Stimulated activated naive B cell treated with anti-CD40 and anti-IgM and Interleukin-4, amounts not matched to agents 10 μg/mL and 1 μg/mL and 100 μg/mL, for 72 hours (primary cell): ENCODE data around the gene INO80E.
"Not testable (repeated sequence)": the region's sequence is repeated elsewhere in the genome, so short reads cannot be mapped to it uniquely, and the experiment has no call there.

ENCODE experiments used
- ATAC-seq, 2 donors: fragments of 150-1000 bp; cut with Tn5 transposase; replicated peaks; 2 replicates each; pipeline ENCODE4 v1.10.0; 2021; ENCODE audit warnings: moderate library complexity in 1 of 2
- DNase-seq: peaks from one replicate; pipeline ENCODE4 v3.0.0; 2021
- H3K27ac Mint-ChIP-seq: one replicate; pipeline ENCODE4 v1.8.0; 2022; ENCODE audit warnings: mild to moderate bottlenecking, mixed read lengths
- H3K27me3 Mint-ChIP-seq, 2 donors: one replicate each; pipeline ENCODE4 v1.8.0; 2022; ENCODE audit warnings: mixed read lengths in 2 of 2
- H3K36me3 Mint-ChIP-seq, 2 donors: one replicate each; pipeline ENCODE4 v1.8.0; 2022; ENCODE audit warnings: mixed read lengths in 2 of 2, mild to moderate bottlenecking in 1 of 2
- H3K4me1 Mint-ChIP-seq, 2 donors: one replicate each; pipeline ENCODE4 v1.8.0; 2022; ENCODE audit warnings: mixed read lengths in 2 of 2, mild to moderate bottlenecking in 1 of 2
- H3K4me3 Mint-ChIP-seq, 2 donors: one replicate each; pipeline ENCODE4 v1.8.0; 2022; ENCODE audit warnings: mild to moderate bottlenecking in 2 of 2, mixed read lengths in 2 of 2, moderate library complexity in 1 of 2
- H3K9me3 Mint-ChIP-seq, 2 donors: one replicate each; pipeline ENCODE4 v1.8.0; 2022; ENCODE audit warnings: mixed read lengths in 2 of 2, mild to moderate bottlenecking in 1 of 2

Gene INO80E

GRCh38 chr16:30005341-30006094 lies 9.5 kb downstream of the INO80E start:
- Mint-ChIP-seq H3K27ac (no peak overlapping the region), H3K4me1 (peaks cover 24% of the 10 kb centered on the region in 2 donors), H3K9me3 (no peaks in the 10 kb centered on the region), H3K36me3 (peaks cover 24 to 38% of the 10 kb centered on the region in 2 donors), H3K27me3 (peaks cover 16 to 17% of the 10 kb centered on the region in 2 donors), H3K4me3 (no peak overlapping the region)
- peak; percentile 71 to 79 for ATAC-seq
- DNase-seq, result no peak

DNA sequence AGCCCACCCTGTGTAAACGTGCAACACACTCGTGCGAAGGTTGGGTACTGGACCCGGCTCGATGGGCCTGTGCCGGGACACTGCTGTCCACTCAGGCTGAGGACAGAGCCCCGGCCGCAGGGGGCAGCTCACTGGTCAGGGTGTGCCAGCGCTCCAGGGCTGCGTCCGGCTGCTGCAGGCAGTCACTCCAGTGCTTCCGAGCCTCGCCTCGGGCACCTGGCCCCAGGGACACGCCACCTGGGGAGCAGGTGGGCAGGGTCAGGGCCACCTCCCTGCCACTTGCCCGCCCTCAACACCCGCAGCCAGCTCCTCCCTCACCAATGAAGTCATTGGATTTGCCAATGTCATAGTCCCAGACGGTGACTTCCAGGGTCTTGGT lies 10.0 kb downstream of the INO80E start:
- Mint-ChIP-seq H3K4me3 (no peak overlapping the region), H3K9me3 (no peaks in the 10 kb centered on the region), H3K4me1 (peaks cover 25 to 27% of the 10 kb centered on the region in 2 donors), H3K36me3 (peaks cover 24 to 38% of the 10 kb centered on the region in 2 donors), H3K27me3 (peaks cover 17 to 19% of the 10 kb centered on the region in 2 donors), H3K27ac (no peak overlapping the region)
- ATAC-seq (no peak), DNase-seq (no peak)

DNA sequence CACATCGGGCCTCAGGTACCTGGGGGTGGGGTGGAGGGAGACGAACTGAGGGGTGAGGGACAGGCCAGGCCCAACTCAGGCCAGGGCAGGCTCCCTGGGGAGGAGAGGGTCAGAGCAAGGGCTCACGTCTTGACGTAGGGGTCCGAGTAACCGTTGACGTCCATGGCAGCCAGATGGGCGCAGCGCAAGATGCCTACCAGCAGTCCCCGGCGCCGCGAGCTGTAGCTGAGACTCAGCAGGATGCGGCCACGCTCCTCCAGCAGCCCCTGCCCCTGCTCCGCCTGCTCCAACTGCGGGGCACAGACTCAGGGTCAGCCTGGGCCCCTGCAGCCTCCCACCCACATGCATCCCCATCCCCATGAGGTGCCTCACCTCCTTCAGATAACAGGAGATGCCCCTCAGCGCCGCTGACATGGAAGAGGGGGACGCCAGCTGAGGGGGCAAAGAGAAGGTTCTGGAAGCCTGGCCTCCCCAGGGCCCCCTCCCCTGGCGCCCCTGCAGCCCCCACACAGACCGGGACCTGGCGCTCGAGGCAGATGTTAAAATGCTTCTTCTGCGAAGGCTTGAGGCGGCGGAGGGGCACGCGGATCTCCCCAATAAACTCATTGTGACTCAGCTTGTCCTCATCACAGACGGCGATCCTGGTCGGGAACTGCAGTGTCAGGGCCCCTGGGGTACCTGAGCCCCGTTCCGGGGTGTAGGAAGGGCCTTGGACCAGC lies 10.8 kb downstream of the INO80E start:
- ATAC-seq, result no peak
- Mint-ChIP-seq H3K27me3 (peaks cover 22 to 25% of the 10 kb centered on the region in 2 donors), H3K27ac (no peak overlapping the region)

DNA sequence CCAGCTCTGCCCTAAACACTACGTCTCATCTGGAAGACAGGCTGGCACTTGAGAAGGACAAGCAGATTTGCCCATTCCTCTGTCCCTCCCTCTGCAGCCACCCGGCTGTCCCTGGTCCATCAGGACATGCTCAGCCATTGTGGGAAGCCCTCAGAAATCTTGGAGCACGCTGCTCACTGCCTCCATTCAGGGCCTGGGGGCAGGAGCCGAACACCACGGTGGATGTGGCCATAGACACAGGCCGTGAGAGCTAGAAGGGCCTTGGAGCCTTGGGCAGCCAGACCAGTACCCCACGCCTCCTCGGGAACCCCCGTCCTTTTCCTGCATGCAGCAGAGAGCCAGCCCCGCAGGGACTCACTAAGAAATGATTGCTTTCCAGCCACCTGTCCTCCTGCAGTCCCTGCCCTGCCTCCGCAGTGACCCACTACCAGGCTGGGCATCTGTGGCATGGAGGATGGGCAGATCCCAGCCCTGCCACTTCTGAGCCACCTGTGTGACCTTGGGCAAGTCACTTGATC lies 11.4 kb downstream of the INO80E start:
- ATAC-seq, result no peak

More for the DNA sequence above, 10.8 kb downstream of the INO80E start:
- H3K36me3 Mint-ChIP-seq, result peaks cover 18 to 32% of the 10 kb centered on the region in 2 donors
- no peaks in the 10 kb centered on the region for H3K9me3 Mint-ChIP-seq
- H3K4me3 Mint-ChIP-seq, result no peak overlapping the region
- no peak for DNase-seq
- H3K4me1 Mint-ChIP-seq, result peaks cover 25 to 34% of the 10 kb centered on the region in 2 donors

GRCh38 chr16:30009085-30009862 lies 13.2 kb downstream of the INO80E start:
- H3K9me3 Mint-ChIP-seq, result no peaks in the 10 kb centered on the region
- peaks cover 26 to 30% of the 10 kb centered on the region in 2 donors for H3K27me3 Mint-ChIP-seq
- ATAC-seq (no peak), DNase-seq (no peak)
- H3K4me1 Mint-ChIP-seq, result peaks cover 23 to 40% of the 10 kb centered on the region in 2 donors
- H3K4me3 Mint-ChIP-seq, result peak overlapping the region in 1 of 2 donors; percentile 70
- peaks cover 6 to 16% of the 10 kb centered on the region in 2 donors for H3K36me3 Mint-ChIP-seq
- H3K27ac Mint-ChIP-seq, result no peak overlapping the region

More for the DNA sequence above, 11.4 kb downstream of the INO80E start:
- Mint-ChIP-seq H3K4me1 (peaks cover 27 to 40% of the 10 kb centered on the region in 2 donors), H3K4me3 (no peak overlapping the region), H3K27me3 (peaks cover 26 to 30% of the 10 kb centered on the region in 2 donors), H3K36me3 (peaks cover 13 to 30% of the 10 kb centered on the region in 2 donors), H3K9me3 (no peaks in the 10 kb centered on the region), H3K27ac (peak overlapping the region; percentile 80)
- no peak for DNase-seq

- Mint-ChIP-seq H3K9me3 (no peaks in the 10 kb centered on the region), H3K27ac (no peak overlapping the region), H3K4me1 (peaks cover 17 to 30% of the 10 kb centered on the region in 2 donors), H3K36me3 (peaks cover 5 to 14% of the 10 kb centered on the region in 2 donors), H3K27me3 (peaks cover 26 to 31% of the 10 kb centered on the region in 2 donors), H3K4me3 (peak overlapping the region; percentile 61 to 72)
- ATAC-seq (peak in 1 of 2 donors; percentile 13), DNase-seq (no peak)
These were observed 14.2 kb downstream of the INO80E start for GRCh38 chr16:30009990-30010843.

GRCh38 chr16:30010844-30011713 lies 15.0 kb downstream of the INO80E start, which contains the start of gene DOC2A:
DOC2A (minus strand) TSS chr16:30011027; CDS start chr16:30010222, 805 bp downstream.
- DNase-seq, result no peak
- peak within 1 kb of the TSS; percentile 83 to 90 for H3K4me3 Mint-ChIP-seq

GRCh38 chr16:30011714-30012504 lies 15.9 kb downstream of the INO80E start:
- Mint-ChIP-seq H3K27ac (peak overlapping the region; percentile 85), H3K4me3 (peak overlapping the region; percentile 83 to 90)
- no peak for ATAC-seq

More at GRCh38 chr16:30010844-30011713, 15.0 kb downstream of the INO80E start, which contains the start of gene DOC2A:
- peaks cover 5 to 14% of the 10 kb centered on the region in 2 donors for H3K36me3 Mint-ChIP-seq
- H3K27ac Mint-ChIP-seq, result peak within 1 kb of the TSS; percentile 85
- H3K4me1 Mint-ChIP-seq, result peaks cover 14 to 27% of the 10 kb centered on the region in 2 donors
- ATAC-seq, result peak; percentile 52 to 61
- peaks cover 26 to 37% of the 10 kb centered on the region in 2 donors for H3K27me3 Mint-ChIP-seq
- no peaks in the 10 kb centered on the region for H3K9me3 Mint-ChIP-seq

GRCh38 chr16:30012598-30012997 lies 16.6 kb downstream of the INO80E start:
- H3K27me3 Mint-ChIP-seq, result peaks cover 31 to 49% of the 10 kb centered on the region in 2 donors
- H3K4me3 Mint-ChIP-seq, ATAC-seq, H3K36me3 Mint-ChIP-seq, H3K27ac Mint-ChIP-seq, H3K9me3 Mint-ChIP-seq, DNase-seq: not testable (repeated sequence)
- H3K4me1 Mint-ChIP-seq, result peaks cover 14 to 27% of the 10 kb centered on the region in 2 donors

More at GRCh38 chr16:30011714-30012504, 15.9 kb downstream of the INO80E start:
- H3K4me1 Mint-ChIP-seq, result peaks cover 14 to 27% of the 10 kb centered on the region in 2 donors
- H3K27me3 Mint-ChIP-seq, result peaks cover 31 to 42% of the 10 kb centered on the region in 2 donors
- no peak for DNase-seq
- H3K9me3 Mint-ChIP-seq, result no peaks in the 10 kb centered on the region
- peaks cover 5 to 11% of the 10 kb centered on the region in 2 donors for H3K36me3 Mint-ChIP-seq

DNA sequence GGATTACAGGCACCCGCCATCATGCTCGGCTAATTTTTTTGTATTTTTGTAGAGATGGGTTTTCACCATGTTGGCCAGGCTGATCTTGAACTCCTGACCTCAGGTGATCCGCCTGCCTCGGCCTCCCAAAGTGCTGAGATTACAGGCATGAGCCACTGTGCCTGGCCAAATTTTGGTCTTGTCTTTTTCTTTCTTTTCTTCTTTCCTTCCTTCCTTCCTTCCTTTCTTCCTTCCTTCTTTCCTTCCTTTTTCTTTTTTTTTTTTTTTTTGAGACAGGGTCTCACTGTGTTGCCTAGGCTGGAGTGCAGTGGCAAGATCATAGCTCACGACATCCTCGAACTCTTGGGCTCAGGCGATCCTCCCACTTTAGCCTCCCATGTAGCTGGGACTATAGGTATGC lies 19.4 kb downstream of the INO80E start:
- not testable (repeated sequence) for H3K36me3 Mint-ChIP-seq, H3K4me3 Mint-ChIP-seq, H3K9me3 Mint-ChIP-seq, ATAC-seq, DNase-seq
- peaks cover 10 to 21% of the 10 kb centered on the region in 2 donors for H3K4me1 Mint-ChIP-seq
- H3K27ac Mint-ChIP-seq, result peak overlapping the region; percentile 52
- H3K27me3 Mint-ChIP-seq, result peaks cover 16 to 33% of the 10 kb centered on the region in 2 donors

- no peak overlapping the region for H3K27ac Mint-ChIP-seq
- peaks cover 11 to 25% of the 10 kb centered on the region in 2 donors for H3K27me3 Mint-ChIP-seq
- peaks cover 0 to 2% of the 10 kb centered on the region in 2 donors for H3K9me3 Mint-ChIP-seq
- no peak overlapping the region for H3K4me3 Mint-ChIP-seq
- DNase-seq, result no peak
- H3K4me1 Mint-ChIP-seq, result peaks cover 15 to 25% of the 10 kb centered on the region in 2 donors
- peaks cover 1 to 4% of the 10 kb centered on the region in 2 donors for H3K36me3 Mint-ChIP-seq
- no peak for ATAC-seq
These were observed 20.7 kb downstream of the INO80E start for GRCh38 chr16:30016555-30017276.
